HG03439 (cell line): Measurements from ENCODE around the gene LSG1.
A peak's percentile ranks its signal among the peaks of the same experiment; 100 is the strongest.
"Not testable (repeated sequence)": the region's sequence is repeated elsewhere in the genome, so short reads cannot be mapped to it uniquely, and the experiment has no call there.

ENCODE experiments used
- ATAC-seq: cut with Tn5 transposase; IDR thresholded peaks from one replicate; pipeline ENCODE4 v1.9.1; 2021; ENCODE audit warnings: mild to moderate bottlenecking, moderate library complexity; ENCODE audit not compliant: unreplicated experiment

The LSG1 gene

DNA sequence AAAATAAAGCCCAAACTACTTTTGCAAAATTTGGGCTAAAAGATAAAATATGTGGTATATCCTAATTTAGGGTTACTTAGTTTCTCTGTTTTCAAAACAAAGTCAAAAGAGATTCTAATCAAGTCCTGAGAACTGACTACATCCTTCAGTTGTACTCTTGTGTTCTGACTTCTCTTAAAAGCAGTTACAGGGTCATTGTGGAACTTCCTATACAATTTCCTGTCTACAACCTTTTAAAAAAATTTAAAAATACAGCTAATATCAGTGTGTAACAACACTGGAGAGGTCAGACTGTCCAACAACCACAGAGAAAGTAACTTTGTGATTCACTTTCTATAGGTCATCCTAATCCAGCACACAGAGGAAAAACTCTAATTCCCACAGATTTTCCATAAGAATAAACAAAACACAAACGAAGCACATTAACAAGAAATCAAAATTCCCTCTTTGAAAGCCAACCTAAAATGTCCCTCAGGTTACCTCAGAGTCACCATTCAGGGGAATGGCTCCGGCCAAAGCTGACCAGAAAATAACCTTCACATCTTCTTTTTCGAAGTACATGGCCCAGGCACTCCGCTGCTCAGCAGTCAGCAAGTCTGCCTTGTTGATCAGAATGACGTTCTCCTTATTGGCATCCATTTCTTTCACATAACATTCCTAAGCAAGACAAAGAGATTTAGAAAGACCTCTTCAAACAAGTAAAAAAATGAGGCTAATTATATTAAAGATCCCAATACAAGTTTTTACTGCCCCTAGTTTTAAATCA, 13.3 kb downstream of the LSG1 start:
- no peak for ATAC-seq

GRCh38 chr3:194657439-194657838, 14.6 kb downstream of the LSG1 start:
- no peak for ATAC-seq

GRCh38 chr3:194654443-194654842, 17.5 kb downstream of the LSG1 start:
- ATAC-seq, result no peak

DNA sequence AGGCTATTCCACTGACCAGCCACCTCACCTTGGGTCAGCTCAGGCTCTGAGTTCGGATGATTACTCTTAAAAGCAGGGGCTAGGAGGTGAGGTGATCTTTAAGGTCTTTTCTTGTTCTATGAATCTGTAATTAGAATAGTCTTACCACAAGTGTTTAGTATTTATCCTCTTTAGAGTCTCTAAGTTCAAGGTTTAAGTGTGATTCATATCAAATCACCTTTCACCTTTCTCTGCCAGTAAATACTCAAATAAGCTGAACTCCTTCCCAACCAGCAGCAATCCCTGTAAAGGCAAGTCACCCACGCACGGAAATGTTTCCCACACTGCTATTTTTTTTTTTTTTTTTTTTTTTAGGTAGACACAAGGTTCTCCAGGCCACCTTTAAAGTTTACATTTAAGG, 24.2 kb downstream of the LSG1 start:
- no peak for ATAC-seq

GRCh38 chr3:194642769-194643168, 29.2 kb downstream of the LSG1 start:
- no peak for ATAC-seq

GRCh38 chr3:194640829-194641228, 31.2 kb downstream of the LSG1 start:
- ATAC-seq, result no peak

- no peak for ATAC-seq
Observed at GRCh38 chr3:194638991-194639605, 32.9 kb downstream of the LSG1 start.

DNA sequence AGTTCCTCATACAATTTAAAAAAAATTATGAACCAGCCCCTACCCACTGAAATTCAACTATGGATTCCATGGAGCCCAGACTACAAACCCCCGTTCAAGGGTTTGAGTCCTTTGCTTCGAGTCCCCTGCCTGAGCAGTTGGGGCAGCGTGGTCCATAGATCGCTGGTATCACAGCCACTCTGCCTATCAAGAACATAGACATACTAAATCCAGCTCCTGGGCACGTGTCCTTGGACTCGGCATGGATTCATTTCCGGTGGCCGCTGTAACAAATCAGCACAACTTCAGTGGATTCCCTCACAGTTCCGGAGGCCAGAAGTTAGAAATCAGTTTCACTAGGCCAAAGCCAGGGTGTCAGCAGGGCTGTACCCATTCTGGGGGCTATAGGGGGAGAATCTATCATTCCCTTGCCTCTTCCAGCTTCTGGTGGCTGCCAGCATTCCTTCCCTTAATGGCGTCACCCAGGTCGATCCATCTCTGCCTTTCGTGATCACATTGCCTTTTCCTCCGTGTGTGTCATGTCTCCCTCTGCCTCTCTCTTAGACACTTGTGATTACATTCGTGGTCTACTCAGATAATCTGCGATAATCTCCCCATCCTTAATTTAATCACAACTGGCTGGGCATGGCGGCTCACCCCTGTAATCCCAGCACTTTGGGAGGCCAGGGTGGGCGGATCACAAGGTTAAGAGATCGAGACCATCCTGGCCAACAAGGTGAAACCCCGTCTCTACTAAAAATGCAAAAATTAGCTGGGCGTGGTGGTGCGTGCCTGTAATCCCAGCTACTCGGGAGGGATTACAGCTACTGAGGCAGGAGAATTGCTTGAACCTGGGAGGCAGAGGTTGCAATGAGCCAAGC, 34.2 kb downstream of the LSG1 start:
- no peak for ATAC-seq

- ATAC-seq, result no peak
Observed at GRCh38 chr3:194637066-194637465, 34.9 kb downstream of the LSG1 start.

DNA sequence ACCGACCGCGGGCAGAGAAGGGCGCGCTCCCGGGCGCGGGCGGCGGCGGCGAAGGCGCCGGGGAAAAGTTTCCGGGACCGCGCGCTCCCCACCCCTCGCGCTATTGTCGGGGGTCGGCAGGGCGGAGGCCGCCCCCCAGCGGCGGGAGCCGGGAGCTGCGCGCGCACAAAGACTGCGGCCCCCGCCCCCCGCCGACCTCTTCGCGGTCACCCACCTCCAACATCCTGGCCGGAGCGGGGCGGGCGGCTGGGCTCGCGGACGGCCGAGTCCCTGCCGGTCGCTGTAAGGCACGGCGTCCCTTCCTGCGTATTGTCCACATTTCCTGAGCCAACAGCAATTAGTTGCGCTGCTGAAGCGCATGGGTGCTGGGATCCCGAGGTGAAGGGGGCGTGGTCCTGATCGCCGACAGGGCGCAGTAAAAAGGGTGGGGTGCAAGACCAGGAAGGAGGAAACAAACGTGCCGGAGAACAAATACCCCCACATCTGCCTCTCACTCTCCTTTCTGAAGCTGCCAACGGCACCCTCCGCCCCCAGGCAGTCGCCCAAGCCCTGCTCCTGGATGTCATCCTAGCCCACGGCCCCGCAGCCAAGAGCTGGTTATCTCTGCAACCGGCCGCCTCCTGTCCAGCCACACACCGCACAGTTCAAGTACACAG, 38.5 kb downstream of the LSG1 start, which contains the start of gene TMEM44:
TSS of gene TMEM44 (minus strand) at position 71 of the 656 bp plus-strand sequence. CDS start 204 bp downstream, outside the sequence.
- peak; percentile 71 for ATAC-seq

- ATAC-seq, result peak; percentile 45
Observed at GRCh38 chr3:194632809-194633348, 39.1 kb downstream of the LSG1 start.

DNA sequence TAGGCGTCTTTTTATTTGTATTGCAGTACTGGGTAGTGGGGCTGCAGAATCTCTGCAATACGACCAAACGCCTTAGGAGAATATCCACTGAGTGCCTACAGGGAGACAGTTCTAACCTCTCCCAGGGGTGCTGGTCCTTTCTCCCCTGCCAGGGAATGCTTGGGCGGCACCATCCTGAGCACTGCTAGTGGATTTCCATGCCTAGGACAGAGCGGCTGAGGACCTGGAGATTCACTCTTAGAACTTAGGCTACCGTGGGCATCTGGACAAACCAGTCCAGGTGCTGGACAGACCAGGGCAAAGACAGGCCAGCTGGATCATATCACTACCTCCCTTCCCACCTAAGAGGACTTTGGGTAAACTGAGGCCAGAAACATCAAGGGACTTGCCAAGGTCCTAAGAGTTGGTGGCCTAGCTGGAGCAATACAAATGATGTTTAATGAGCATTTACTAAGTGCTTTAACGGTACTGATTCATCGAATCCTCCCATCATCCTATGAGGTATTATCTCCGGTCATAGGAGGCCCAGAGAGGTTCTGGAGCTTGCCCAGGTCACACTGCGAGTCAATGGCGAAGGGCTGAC, 39.7 kb downstream of the LSG1 start:
- ATAC-seq, result no peak

GRCh38 chr3:194631696-194632095, 40.3 kb downstream of the LSG1 start:
- ATAC-seq, result no peak

DNA sequence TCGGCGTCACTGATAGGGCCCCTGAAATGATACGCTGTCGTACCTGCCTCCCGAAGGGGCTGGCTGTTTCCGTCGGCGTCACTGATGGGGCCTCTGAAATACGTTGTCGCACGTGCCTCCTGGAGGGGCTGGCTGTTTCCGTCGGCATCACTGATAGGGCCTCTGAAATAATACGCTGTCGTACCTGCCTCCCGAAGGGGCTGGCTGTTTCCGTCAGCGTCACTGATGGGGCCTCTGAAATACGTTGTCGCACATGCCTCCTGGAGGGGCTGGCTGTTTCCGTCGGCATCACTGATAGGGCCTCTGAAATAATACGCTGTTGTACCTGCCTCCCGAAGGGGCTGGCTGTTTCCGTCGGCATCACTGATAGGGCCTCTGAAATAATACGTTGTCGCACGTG, 41.3 kb downstream of the LSG1 start:
- not testable (repeated sequence) for ATAC-seq

DNA sequence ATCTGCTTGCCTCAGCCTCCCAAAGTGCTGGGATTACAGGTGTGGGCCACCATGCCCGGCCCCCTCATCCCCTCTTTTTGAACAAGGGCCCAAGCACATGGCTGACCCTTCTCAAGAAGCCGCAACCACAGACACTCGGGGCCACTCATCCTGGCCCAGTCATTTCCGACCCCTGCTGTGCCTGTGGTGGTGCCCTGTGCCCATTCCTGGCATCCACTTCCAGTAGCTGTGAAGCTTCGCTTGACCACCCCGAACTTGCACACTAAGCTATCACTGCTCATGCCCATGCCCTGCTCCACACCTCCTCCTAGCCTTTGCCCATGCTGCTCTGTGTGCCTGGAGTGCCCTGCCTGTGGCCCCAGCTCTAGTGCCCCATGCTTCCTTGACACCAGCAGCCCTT, 47.0 kb downstream of the LSG1 start:
- ATAC-seq, result no peak

DNA sequence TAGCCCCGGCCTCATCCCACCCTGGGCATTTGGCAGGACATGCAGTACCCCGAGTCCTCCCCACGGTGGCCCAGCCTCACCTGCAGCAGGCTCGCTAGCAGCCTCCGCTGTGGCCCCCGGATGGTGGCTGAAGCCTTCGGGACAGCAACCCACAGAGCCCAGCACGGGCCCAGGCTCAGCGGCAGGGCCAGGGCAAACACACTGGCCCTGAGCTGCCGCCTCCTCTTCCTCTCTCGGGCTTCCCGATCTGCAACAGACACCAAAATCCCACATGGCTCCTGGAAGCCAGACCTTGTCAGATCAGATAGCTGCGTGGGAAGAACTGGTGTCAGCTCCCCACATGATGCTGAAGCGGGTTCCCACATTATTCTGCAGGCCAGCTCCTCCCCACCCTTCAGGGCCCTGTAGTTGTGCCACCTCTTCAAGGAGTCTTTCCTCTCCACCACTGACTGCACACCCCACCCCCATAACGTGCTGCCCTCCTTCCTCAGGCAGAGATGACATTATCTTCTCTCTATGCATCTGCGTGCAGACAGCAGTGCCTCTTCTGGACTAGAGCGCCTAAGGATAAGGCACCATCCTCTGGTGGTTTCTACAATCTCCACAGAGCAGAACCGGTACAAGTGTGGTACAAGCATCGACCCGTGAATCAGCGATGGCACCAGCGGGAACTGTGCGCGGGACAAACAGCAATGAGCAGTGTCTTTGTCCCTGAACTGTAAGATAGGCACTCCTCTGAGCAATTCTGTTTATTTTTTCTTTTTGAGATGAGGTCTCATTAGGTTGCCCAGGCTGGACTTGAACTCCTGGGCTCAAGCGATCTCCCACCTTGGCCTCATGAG, 48.3 kb downstream of the LSG1 start:
- no peak for ATAC-seq

DNA sequence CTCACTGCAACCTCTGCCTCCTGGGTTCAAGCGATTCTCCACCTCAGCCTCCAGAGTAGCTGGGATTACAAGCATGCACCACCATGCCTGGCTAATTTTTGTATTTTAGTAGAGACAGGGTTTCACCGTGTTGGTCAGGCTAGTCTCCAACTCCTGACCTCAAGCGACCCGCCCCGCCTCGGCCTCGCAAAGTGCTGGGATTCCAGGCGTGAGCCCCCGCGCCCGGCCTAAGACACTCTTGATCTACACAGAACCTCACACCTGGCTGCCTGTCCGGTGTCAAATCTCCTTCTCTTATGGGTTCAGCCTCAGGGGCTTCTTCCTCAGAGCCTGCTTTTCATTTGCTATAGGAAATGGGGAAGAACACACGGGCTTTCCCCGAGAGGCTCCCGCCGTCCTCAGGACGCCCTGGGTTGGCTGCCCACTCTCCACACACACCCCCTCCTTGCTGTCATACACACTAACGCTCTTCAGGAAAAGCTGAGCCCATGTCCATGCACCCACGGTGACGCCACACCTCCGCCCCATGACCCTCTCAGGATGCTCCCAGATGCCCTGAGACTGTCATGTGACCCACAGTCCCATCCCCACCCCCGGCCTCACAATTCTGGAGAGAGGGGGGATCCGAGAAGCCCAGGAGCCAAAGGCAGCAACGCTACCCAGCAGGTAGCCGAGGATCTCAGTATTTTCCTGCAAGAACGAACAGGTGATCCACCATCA, 49.2 kb downstream of the LSG1 start:
- no peak for ATAC-seq

DNA sequence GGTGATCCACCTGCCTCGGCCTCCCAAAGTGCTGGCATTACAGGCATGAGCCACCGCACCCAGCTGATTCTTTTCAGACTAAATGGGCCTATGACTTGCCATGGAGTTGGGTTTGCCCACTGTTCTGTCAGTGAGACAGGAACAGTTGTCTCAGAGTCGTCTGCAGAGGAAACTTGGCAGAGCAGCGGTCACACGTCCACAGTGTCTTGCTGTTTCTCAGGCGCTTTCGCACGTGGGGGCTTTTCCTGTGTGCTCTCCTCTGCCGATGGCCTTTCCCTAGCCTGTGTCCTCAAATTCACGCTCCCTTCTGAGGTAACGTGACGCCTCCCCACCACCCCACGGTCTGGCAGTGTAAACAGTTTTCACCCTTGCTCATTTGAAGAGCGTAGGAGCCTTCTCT, 50.0 kb downstream of the LSG1 start:
- no peak for ATAC-seq

GRCh38 chr3:194620196-194620595, 51.8 kb downstream of the LSG1 start:
- ATAC-seq, result no peak
